Measurements from ENCODE around the gene SLC1A4.

The SLC1A4 gene

GRCh38 chr2:64989126-64989981 is at the start of gene SLC1A4:
SLC1A4 (plus strand) TSS chr2:64989399; CDS start chr2:64989644, 245 bp downstream.
- in situ Hi-C loops (cut with MboI; ENCODE audit: low sequenced_read_pairs), result loop anchor here (10.0 kb wide), 1 partner anchor 55 kb away; no protein-coding TSS in a partner anchor

GRCh38 chr2:64941143-64941542 is 48.1 kb upstream of the SLC1A4 start:
- in situ Hi-C loops (cut with MboI; ENCODE audit: low sequenced_read_pairs), result no loop called here

- in situ Hi-C loops (cut with MboI; ENCODE audit: low sequenced_read_pairs), result no loop called here
Measured at GRCh38 chr2:64941801-64942200, 47.4 kb upstream of the SLC1A4 start.

GRCh38 chr2:64942693-64943092 is 46.5 kb upstream of the SLC1A4 start:
- in situ Hi-C loops (cut with MboI; ENCODE audit: low sequenced_read_pairs), result no loop called here

GRCh38 chr2:64943387-64944150 is 45.6 kb upstream of the SLC1A4 start:
- in situ Hi-C loops (cut with MboI; ENCODE audit: low sequenced_read_pairs), result no loop called here

- in situ Hi-C loops (cut with MboI; ENCODE audit: low sequenced_read_pairs), result no loop called here
Measured at GRCh38 chr2:64944484-64944883, 44.7 kb upstream of the SLC1A4 start.

GRCh38 chr2:64945973-64946768 is 43.0 kb upstream of the SLC1A4 start:
- in situ Hi-C loops (cut with MboI; ENCODE audit: low sequenced_read_pairs), result no loop called here

GRCh38 chr2:64946769-64947247 is 42.4 kb upstream of the SLC1A4 start:
- in situ Hi-C loops (cut with MboI; ENCODE audit: low sequenced_read_pairs), result no loop called here

GRCh38 chr2:64947885-64948284 is 41.3 kb upstream of the SLC1A4 start:
- in situ Hi-C loops (cut with MboI; ENCODE audit: low sequenced_read_pairs), result no loop called here

GRCh38 chr2:64950226-64951160 is 38.7 kb upstream of the SLC1A4 start:
- in situ Hi-C loops (cut with MboI; ENCODE audit: low sequenced_read_pairs), result no loop called here

GRCh38 chr2:64951306-64951953 is 37.8 kb upstream of the SLC1A4 start:
- in situ Hi-C loops (cut with MboI; ENCODE audit: low sequenced_read_pairs), result no loop called here

- in situ Hi-C loops (cut with MboI; ENCODE audit: low sequenced_read_pairs), result no loop called here
Measured at GRCh38 chr2:64952096-64952495, 37.1 kb upstream of the SLC1A4 start.

- in situ Hi-C loops (cut with MboI; ENCODE audit: low sequenced_read_pairs), result no loop called here
Measured at GRCh38 chr2:64952511-64953482, 36.4 kb upstream of the SLC1A4 start.

GRCh38 chr2:64955467-64955866 is 33.7 kb upstream of the SLC1A4 start:
- in situ Hi-C loops (cut with MboI; ENCODE audit: low sequenced_read_pairs), result no loop called here

- in situ Hi-C loops (cut with MboI; ENCODE audit: low sequenced_read_pairs), result no loop called here
Measured at GRCh38 chr2:64957109-64957903, 31.9 kb upstream of the SLC1A4 start.

- in situ Hi-C loops (cut with MboI; ENCODE audit: low sequenced_read_pairs), result no loop called here
Measured at GRCh38 chr2:64958556-64958955, 30.6 kb upstream of the SLC1A4 start.

GRCh38 chr2:64960819-64961218 is 28.4 kb upstream of the SLC1A4 start:
- in situ Hi-C loops (cut with MboI; ENCODE audit: low sequenced_read_pairs), result no loop called here
